GM15510 (cell line): ENCODE measurements around the gene CUX1.

Source experiments
- POLR2A ChIP-seq: IDR thresholded peaks from 3 replicates; pipeline ENCODE4 v1.6.1; 2011; ENCODE audit warnings: borderline replicate concordance; ENCODE audit not compliant: insufficient read length; ENCODE audit errors: extremely low read depth

Gene CUX1

DNA sequence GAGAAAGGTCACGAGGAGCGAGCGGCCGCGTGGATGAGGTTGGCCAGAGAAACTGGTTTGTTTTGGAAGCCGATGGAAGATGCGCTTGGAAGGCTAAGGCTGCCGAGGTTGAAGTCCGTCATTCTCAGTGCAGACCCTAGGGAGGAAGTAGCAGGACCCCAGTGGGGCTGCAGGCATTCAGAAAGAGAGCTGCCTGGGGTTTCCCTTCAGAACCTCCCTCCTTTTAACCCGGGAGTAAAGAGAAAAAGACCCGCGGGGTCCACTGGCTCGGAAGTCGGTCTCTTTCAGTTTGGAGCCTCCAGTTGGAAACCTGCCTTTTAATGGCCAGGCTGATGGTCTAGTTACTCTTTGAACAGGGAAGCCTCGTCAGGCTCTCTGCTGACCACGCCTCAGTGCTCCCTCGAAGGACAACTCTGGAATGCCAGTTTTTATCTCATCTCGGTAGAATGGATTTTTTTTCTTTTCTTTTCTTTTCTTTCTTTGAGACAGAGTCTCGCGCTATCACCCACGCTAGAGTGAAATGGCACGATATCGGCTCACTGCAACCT is 188.6 kb downstream of the CUX1 start:
- no peak for TF ChIP-seq POLR2A

DNA sequence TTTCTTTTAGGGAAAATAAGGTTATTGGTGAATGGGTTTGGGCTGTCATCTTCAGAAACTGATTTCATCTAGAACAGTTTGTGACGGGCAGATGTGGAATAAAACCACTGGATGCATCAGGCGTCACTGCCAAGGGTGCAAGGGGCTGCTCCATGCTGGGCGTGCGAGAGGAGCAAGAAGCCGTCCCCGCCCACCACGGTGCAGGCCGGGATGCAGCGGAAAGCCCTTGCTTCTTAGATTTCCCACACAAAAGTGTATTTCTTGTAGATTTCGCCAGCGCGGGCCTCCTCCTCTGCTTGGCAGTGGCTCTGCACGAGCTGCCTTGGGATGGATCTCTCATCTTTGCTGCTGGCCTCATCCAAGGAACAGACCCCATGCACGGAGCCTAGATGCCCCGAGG is 189.3 kb downstream of the CUX1 start:
- TF ChIP-seq POLR2A: no peak

DNA sequence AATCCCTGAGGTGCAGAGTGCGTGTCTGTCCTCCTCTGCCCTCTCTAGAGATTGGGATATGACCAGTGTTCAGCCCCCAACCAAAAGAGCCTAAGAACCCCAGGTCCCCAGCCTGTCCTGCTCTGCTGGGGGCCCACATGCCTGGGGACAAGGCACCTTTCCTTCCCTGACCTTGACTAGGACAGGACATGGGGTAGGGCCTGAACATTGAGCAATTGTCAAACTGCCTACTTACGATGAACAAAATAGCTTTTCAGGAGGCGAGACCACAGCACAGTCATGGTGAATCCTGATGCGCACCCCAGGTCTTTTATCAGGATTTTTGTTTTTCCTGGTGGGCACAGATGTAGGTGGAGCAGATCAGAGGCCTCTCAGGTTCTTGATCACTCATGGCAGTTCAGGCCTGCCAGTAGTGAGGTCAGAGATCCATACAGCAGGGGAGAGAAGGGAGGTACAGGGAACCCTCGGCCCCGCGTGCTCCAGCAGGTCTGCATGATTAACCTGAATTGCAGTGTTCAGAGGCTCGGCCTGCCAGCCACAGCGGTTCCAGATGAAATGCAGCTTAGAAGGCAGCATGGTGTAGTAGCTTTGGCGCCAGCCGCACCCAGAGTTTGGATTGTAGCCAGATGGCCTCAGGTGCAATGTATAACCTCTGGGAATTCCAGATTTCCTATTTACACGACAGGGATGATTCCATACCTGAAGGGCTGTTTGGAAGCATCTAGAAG is 191.3 kb downstream of the CUX1 start:
- TF ChIP-seq POLR2A: no peak

DNA sequence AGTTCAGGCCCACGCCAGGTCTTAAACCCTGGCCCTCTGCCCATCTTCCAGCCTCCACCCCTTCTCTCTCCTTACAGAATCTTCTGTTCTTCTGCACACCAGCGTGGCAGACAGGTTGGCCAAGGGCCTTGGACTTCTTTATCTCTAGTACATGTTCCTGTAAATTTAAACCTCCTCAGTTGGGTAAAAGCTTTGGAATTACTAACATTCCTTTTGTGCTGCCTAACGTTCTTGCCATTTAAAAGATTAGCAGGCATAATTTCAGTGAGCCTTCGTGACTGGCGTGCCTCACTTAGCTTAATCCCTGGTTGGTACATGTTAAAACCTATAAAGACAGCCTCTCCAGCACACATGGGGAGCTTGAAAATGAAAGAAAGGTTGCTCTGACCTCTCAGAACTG is 192.2 kb downstream of the CUX1 start:
- no peak for TF ChIP-seq POLR2A

DNA sequence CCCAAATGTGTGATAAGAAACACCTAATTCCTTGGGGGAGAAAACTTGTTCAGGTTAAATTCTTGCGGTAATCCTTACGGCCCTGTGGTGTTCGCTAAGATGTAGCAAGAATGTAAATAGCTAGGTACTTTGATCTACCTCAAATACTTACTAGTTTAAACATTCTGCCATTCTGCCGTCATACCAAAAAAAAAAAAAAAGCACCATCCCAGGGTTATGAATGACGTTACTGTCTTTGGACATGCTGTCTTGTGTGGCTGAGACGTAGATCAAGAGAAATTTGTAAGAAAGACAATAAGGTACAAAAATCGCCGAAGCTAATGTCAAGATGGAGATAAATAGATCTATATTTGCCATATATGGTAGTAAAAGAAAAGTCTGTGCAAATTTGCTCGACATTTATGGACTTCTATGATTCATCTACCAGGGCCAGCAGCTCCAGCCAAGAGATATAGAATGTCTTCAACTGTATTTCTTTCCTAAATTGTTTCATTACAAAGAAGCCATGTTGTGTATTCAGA is 195.6 kb downstream of the CUX1 start:
- TF ChIP-seq POLR2A: no peak

DNA sequence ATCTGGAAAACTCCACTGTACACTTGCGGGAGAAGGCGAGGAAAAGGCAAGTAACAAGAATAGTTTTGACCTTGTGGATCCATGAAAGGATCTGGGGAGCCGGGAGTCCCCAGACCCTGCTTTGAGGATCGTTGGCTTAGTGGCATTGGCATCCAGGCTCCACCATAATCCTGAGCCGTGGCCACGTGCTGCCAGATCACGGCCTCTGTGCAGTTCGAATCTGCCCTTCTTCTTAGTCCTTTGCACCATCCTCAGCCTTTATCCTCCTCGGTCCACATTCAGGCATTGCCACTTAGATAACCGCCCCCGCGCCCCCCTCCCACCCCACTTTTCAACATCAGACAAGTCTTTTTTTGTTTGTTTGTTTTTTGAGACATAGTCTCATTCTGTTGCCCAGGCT is 201.4 kb downstream of the CUX1 start:
- TF ChIP-seq POLR2A: no peak

DNA sequence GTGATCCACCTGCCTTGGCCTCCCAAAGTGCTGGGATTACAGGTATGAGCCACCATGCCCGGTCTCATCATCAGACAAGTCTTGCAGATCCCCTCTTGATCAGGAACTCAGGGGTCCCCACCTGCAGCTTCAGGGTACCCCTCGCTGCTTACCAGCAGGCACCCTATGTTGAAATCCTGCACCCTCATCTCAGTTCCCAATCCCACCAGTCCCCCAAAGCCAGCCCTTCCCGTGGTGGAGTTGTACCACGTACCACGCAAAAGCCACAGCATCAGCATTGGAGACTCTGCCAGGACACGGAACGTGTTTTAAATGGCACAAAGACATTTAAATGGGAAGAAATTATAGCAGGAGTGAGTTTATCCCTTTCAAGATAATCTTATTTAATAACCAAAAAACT is 202.0 kb downstream of the CUX1 start:
- TF ChIP-seq POLR2A: no peak

DNA sequence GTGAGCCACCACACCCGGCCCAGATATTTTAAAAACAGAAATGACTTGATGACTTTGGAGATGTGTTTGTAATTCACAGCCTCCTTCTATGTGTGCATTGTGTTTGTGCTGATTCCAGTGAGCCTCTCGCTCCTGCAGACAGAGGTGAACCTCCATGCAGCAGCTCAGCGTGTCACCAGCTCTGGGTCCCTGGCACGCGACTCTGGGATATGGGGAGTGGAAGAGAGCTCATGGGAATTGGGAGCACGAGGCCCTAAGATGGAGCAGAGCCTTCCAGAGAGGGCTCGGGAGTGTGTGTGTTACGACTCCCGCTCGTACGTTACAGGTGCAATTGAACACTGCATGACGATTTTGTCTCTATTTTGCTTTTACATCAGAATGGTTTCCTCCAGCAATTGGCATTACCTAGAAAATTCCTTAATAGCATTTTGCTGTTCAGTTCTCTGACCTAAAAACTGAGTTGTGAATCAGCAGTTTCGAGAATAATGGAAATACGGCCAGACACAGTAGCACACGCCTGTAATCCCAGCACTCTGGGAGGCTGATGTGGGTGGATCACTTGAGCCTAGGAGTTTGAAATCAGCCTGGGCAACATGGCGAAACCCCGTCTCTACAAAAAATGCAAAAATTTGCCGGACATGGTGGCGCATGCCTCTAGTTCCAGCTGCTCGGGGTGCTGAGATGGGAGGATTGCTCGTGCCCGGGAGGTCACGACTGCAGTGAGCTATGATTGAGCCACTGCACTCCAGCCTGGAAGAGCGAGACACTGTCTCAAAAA is 204.6 kb downstream of the CUX1 start:
- TF ChIP-seq POLR2A: no peak

DNA sequence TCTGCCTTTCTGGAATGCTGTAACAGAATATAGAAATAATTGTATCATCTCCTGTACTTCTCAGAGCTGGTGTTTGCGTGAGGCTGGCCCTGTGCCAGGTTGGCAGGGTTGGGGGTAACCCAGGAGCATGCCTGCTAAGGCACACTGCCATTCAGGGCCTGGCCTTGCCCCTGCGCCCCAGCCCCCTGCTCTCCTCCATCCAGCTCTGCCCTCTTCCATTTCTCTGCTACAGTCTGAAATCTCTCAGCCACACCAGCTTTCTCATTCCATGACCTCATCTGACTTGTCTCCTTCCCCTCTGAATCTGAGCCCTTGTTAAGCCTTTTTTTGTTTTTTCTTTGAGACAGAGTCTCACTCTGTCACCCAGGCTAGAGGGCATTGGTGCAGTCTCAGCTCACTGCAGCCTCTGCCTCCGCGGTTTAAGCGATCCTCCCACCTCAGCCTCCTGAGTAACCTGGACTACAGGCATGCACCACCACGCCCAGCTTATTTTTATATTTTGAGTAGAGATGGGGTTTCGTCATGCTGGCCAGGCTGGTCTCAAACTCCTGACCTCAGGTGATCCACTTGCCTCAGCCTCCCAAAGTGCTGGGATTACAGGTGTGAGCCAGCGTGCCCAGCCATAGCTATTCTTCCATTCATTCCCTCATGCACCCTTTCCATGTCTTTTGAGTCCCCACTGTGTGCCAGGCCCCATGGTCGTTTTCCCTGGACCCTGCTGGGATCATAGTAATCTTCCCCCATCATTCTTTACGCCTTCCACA is 206.8 kb downstream of the CUX1 start:
- TF ChIP-seq POLR2A: no peak

DNA sequence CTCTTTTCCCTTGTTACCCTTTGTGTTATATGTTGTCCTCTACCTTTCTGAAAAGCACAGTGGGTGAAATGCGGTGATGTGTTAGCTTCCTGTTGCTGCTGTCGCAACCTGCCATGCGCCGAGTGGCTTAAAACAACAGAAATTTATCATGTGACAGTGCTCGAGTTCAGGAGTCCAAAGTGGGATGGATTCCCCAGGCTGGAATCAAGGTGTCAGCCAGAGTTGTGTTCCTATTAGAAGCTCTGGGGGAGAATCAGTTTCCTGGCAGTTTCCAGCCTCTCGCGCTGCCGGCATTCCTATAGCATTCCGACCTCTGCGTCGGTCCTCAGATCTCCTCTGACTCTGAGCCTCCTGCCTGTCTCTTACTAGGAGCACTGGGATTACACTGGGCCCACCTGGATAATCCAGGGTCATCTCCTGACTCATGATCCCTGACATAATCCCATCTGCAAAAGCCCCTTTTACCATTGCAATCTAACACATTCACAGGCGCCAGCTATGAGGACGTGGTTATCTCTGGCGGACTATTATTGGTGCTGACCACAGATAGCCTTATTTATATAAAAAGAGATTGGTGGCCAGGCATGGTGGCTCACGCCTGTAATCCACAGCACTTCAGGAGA is 207.5 kb downstream of the CUX1 start:
- no peak for TF ChIP-seq POLR2A

DNA sequence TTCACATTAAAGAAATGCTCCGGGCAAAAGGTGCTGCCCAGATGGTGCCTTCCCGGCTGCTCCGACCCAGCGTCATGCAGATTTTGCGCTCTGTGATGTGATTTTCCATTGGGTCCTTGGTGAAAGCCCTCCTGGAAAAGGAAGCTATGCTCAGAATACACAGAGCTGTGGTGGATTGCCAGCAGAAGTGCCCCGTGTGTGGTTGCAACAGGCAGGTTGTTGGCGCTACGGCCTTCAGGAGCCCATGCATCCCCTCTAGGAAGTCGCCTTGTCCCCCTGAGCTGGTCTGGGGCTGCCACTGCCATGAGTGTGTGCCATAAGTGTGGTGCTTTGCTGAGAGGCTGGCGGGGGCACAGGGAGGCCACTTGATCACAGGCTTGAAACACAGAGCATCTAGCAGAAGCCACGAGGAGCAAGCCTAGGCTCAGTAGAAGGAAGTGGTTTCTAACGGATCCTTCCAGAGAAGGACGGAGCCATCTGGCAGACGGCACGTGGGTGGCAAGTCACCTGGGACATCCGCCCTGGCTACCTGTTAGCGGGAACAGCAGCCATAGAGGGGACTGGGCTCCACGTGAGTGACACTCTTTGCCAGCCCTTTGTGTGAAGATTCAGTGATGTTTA is 210.9 kb downstream of the CUX1 start:
- TF ChIP-seq POLR2A: no peak

DNA sequence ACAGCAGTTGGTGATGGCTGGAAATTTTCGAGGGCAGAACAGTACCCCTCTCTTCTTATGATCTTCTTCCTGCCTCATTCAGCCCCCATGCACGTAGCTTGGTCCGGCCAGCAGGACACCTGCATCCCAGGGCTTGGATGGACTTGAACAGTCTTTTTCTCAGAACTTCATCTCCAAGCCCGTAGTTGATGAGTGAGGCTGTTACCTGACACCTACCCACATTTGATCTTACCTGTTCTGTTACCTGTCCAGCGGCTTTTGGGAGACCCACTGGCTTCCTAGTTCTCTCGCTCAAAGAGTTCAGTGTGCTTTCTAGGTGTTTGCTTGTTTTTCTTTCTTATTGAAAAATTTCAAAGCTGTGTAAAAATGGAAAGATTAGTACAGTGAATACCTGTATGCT is 212.2 kb downstream of the CUX1 start:
- TF ChIP-seq POLR2A: no peak

DNA sequence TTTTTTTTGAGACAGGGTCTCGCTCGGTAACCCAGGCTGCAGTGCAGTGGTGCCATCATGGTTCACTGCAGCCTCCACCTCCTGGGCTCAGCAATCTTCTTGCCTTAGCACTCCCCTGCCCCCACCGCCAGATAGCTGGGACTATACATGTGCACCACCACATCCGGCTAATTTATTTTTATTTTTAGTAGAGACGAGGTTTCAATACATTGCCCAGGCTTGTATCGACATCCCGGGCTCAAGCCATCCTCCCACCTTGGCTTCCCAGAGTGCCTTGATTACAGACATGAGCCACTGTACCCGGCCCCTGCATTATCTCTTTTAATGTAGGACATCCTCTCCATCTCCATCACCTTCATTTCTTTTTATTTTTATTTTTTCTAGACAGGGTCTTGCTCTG is 213.3 kb downstream of the CUX1 start:
- TF ChIP-seq POLR2A: no peak

DNA sequence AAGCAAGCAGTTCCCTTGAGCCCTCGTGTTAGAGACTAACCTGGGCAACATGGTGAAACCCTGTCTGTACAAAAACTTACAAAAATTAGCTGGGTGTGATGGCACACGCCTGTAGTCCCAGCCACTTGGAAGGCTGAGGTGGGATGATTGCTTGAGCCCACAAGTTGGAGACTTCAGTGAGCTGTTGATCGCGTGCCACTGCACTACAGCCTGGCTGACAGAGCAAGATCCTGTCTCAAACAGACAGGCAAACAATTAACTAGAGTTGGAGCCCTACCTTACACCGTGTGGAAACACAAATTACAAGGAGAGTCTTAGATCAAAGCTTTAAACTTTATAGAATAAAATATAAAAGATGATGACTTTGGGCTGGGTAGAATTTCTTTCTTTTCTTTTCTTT is 219.5 kb downstream of the CUX1 start:
- TF ChIP-seq POLR2A: no peak
